HG02973 (cell line): ENCODE data around the gene NGFR.
A peak's percentile ranks its signal among the peaks of the same experiment; 100 is the strongest.

Source experiments
- ATAC-seq: cut with Tn5 transposase; IDR thresholded peaks from one replicate; pipeline ENCODE4 v1.9.1; 2021; ENCODE audit warnings: moderate library complexity; ENCODE audit not compliant: unreplicated experiment

NGFR gene

DNA sequence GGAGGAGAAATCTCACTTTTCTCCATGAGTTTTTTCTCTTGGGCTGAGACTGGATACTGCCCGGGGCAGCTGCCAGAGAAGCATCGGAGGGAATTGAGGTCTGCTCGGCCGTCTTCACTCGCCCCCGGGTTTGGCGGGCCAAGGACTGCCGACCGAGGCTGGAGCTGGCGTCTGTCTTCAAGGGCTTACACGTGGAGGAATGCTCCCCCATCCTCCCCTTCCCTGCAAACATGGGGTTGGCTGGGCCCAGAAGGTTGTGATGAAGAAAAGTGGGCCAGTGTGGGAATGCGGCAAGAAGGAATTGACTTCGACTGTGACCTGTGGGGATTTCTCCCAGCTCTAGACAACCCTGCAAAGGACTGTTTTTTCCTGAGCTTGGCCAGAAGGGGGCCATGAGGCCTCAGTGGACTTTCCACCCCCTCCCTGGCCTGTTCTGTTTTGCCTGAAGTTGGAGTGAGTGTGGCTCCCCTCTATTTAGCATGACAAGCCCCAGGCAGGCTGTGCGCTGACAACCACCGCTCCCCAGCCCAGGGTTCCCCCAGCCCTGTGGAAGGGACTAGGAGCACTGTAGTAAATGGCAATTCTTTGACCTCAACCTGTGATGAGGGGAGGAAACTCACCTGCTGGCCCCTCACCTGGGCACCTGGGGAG is 19.1 kb downstream of the NGFR start:
- no peak for ATAC-seq

DNA sequence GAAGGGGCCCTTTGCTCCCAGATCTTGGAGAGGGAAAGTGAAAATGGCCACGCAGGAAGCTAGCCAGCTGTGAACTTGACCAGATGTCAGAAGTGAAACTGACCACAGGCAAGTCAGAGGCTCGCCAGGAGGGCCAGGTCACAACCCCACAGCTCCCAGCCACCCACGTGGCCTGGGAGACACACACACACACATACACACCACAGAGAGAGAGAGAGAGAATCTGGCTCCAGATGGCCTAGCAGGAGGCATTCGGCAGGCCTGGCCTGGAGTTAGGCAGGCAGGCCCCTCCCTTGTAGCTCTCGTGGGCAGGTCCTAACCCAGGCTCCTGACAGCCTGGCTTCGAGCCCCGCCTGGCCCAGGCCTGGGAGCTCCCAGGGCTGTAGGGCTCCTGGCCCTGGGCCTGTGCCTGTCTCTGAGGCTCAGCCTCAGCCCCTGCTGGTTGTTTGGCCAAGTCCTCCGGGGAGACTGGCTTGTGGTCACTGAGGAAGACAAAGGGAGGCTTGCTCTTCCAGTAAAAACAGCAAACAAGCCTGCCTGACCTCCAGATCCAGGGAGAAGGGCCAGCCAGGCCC is 20.2 kb downstream of the NGFR start:
- ATAC-seq, result peak; percentile 72

DNA sequence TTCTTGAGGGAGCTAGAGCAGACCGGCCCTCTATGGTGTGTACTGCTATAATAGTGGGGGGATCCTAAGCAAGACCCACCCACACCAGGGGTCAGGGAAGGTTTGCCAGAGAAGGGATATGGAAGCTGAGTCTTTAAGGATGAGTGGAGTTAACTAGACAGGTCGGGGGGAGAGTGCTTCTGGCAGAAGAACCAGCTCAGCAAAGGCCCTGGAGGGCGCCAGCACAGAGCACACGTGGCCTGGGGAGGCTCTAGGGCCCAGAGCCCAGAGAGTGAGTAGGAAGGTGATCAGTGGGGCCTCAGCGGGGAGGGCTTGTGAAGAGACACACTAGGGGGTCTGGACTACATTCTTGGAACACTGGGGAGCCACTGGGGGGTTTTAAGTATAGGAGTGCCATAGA is 21.1 kb downstream of the NGFR start:
- no peak for ATAC-seq

- no peak for ATAC-seq
Measured at GRCh38 chr17:49518346-49519078, 23.4 kb downstream of the NGFR start.

DNA sequence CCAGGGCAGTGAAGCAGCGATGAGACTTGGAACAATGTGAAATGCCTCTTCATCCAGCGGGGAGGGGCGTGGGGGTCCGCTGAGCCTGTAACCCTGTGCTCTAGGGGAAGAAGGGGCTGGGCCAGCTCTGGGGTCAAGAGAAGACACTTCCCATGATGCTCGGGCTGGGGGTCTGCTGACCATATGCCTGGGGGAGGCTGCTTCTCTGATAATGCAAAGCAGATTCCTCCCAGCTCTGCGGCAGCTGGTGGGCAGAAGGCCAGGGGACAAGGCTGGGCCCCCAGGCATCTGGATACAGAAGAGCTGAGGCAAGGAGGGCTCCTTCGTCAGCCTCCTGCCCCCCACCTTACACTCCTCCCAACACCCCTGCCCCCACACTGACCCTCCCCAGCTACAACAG is 24.7 kb downstream of the NGFR start:
- no peak for ATAC-seq

DNA sequence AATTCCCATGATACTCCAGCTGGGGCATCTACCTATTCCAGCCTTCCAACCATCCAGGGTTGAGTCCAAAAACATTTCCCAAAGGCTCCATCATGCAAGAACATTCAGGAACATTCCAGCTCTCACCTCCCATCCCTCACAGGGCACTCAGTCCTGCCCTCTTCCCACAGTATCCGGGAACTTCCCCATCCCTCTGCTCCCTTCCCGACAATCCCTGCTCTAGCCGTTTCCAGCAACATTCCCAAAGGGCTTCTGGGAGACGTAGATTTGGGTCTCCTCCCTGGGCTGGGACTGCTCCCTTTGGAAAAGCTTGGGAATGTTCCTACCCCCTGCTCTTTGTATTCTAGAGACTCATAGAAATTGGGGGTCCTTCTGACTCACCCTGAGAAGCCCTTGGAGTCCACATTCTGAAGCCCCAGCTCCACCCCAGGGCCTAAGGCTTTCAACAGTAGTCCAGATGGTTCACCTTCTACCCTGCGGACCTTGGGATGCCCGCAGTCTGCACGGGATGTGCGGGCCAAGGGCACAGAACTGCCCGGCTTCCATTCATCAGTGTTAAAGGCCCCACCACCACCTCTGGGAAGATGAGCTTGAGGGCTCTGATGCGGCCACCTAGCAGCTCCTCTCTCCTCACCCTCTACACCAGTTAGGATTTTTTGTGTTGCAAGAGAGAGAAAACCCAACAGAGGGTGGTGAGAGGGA is 25.4 kb downstream of the NGFR start:
- no peak for ATAC-seq

- no peak for ATAC-seq
Measured at GRCh38 chr17:49521088-49521450, 26.0 kb downstream of the NGFR start.

DNA sequence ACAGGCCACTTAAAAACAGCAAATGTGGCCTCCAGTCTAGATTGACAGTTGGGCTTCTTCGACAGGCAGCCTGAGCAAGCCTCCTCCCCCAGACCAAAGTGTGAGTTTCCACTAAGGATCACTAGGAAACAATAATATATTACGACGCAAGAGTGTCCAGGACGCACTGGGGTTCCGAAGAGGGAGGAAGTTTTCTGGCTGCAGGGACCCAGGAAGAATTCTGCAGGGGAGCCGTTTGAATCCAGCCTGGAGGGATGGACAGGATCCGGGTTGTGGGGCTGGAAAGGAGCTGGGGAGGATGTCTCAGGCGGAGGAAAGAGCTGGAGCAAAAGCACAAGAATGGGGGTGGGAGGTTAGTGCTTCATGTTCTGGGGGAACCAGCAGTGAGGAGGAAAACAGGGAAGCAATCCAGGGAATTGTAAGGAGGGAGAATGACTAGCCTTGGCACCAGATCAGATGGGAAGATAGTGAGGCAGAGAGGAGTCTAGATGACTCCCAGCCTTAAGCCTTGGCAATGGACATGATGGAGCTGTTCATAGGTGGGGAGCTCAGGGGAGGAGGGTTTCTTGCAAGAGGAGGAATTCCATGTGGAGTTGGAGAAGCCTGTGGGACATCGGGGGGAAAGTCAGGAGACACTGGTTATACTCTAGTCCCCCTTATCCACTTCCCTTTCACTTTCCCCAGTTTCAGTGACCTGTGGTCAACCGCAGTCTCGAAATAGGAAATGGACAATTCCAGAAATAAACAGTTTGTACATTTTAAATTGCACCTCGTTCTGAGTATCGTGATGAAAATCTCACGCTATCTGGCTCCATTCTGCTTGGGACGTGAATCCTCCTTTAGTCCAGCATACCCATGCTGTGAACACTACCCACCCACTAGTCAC is 26.6 kb downstream of the NGFR start:
- no peak for ATAC-seq

- ATAC-seq, result no peak
Measured at GRCh38 chr17:49522357-49522890, 27.3 kb downstream of the NGFR start.

DNA sequence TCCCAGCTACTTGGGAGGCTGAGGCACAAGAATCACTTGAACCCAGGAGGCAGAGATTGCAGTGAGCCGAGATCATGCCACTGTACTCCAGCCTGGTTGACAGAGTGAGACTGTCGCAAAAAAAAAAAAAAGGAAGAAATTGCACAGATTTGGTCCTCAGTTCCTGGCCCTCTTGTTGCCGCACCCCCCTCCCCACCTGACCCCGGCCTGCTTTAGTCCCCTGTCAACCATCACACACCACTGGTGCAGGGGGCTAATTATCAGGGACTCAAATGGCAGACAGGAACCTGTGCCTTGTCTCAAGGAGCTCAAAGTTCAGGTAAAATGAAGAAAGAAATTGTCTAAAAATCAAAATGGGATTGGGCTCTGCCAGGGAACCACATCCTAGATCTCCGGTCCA is 28.1 kb downstream of the NGFR start:
- no peak for ATAC-seq

DNA sequence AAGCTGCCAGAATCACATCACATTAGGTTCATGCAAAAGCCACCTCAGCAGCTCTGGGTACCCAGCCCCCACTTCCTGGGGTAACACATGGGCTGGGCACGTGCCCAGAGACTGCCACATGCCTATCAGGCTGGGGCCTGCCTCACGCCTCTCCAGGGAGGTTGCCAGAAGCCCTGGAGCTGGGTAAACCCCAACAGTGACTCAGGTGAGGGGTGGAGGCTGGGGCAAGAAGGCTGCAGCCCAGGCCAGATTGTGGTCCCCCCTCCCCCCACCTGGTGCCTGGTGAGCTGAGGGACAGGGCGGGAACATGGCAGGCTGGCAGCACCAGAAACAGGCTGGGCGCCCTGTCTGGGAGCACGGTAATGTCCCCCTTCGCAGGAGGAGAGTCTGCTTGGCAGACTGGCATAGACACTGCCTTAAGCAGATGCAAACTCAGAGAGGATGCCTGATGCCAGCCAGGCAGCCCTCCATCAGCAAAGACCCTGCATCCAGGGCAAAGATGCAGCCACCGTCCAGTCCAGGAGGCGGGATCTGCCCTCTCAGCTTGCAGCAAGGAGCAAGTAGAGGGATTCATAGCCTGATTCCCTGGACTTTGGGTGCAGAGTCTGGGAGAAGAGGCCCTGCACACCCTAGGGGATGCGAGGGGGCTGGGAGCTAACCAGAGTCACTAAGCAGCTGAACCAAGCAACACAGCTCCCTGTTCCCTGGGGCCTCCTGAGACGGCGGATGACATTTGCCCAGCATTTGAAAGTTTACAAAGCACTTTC is 28.8 kb downstream of the NGFR start:
- ATAC-seq, result no peak

- no peak for ATAC-seq
Measured at GRCh38 chr17:49524473-49525359, 29.6 kb downstream of the NGFR start.

DNA sequence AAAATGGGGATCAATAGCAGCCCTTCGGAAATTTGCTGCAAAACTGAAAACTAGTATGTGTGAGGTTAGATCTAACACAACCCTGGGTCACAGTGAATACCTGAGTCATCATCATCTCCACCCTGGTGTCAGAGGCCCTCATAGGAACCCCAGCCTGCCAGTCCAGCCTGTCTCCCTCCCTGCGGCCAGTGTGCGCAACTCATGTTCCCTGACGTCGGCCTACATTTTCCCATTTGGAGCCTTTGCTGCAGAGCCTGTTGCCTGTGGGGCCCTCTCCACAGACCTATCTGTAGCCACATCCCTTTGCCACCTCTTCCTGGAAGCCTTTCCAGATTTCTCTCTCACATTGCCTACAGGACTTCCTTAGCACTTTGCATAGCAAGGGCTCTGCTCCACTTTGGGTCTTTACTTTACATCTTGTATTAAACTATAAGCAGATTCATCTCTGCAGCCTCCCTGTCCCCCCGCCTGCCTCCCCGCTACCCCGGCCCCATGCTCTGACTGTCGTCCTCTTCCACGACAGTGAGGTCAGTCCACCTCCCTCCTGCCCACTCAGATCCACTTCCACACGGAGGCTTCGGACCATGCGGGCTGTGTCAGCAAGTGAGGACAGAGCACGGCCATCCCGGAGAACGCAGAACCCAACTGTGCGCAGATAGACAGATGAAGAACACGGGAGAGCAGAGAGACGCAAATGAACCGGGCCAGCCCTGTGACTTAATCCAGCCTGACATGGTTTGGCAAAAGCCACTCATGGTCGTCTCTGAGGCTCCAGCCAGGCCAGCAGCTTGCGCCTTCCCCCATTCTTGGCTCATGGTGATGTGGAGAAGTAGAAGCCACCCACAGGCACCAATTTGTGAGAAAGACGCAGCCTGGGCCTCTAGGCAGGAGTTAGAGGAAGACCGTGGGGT is 31.0 kb downstream of the NGFR start:
- ATAC-seq, result no peak

DNA sequence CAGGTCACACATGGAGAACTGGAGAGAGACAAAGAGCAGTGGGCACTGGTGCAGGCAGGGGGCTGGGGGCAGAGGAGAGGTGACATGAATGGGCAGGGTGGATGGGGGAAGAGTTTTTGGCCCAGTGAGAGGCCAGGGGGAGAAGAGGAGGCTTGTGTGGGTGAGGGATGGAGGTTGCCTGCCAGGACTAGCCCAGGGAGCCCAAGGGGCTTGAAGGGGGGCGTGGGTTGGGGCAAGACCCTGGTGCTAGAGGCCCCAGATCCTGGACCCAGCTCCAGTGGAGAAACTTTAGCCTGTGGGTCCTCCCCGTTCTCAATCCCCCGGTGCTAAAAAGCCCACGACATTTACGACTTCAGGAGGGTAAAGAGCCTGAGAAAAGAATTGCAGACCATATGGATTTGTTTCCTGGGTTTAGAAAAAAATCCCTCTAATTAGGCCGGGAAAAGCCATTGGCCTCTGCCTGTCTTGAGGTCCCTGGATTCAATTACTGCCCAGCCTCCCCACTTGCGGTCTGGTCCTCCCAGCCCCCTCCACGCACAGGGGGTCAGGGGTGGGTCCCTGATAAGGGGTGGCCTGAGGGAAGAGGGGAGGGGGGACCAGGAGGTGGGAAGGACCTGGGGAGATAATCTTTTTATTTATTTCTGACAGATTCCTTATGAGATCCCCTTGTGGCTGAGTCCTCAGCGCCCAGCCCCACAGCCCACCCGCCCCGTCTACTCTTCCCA is 33.0 kb downstream of the NGFR start:
- no peak for ATAC-seq

- no peak for ATAC-seq
Measured at GRCh38 chr17:49528966-49529365, 33.9 kb downstream of the NGFR start.

DNA sequence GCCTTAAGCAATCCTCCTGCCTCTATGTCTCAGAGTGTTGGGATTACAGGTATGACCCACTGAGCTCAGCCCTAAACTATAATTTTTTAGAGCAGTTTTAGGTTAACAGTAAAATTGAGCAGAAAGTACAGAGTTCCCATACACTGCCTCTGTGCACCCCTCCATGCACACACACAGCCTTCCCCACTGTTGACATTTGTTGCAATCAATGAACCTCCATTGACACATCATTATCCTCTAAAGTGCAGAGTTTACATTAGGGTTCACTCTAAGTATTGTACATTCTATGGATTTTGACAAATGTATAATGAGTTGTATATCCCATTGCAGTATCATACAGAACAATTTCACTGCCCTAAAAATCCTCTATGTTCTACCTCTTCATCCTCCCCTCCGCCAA is 35.0 kb downstream of the NGFR start:
- ATAC-seq, result no peak

- no peak for ATAC-seq
Measured at GRCh38 chr17:49543860-49544259, 48.8 kb downstream of the NGFR start.
